NAMALWA (cell line): ENCODE measurements around the gene INSRR.

Source experiments
- DNase-seq: peaks from one replicate; pipeline ENCODE4 v3.0.0-alpha.2; 2015; ENCODE audit warnings: low spot score

INSRR gene

GRCh38 chr1:156858959-156859522, at the start of gene INSRR:
Gene INSRR, minus strand, starts transcription at chr1:156859117. Its CDS starts 496 bp downstream, at chr1:156858621.
- DNase-seq, result no peak

DNA sequence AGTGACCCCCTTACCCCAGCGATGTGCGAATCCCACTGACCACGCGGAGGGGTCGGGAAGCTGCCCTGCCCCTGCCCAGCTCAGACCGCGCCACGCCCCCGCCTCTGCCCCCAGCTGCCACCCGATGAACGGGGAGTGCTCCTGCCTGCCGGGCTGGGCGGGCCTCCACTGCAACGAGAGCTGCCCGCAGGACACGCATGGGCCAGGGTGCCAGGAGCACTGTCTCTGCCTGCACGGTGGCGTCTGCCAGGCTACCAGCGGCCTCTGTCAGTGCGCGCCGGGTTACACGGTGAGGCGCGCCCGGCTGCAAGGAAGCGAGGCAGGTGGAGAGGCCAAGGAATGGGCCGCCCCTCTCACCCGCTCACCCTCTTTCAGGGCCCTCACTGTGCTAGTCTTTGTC, 49.6 kb upstream of the INSRR start:
- DNase-seq, result no peak

GRCh38 chr1:156906206-156906906, 47.4 kb upstream of the INSRR start:
- no peak for DNase-seq

DNA sequence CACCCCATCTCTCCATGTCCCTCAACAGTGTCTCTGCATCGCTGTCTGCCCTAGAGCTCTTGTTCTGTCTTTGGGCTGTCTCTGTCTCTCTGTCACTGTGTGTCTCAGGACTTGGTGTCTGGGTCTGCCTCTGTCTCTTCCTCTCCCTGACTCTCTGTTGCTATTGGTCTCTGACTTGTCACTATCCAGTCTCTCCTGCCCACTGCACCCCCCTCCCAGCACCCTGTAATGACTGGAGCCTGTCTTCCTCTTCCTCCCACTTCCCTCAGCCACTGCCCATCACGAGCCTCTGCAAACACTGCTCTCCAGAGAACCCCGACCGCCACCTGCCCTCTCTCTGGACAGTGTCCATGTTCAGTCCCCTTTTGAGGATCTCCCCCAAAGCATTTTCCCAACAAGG, 46.7 kb upstream of the INSRR start:
- DNase-seq, result no peak

DNA sequence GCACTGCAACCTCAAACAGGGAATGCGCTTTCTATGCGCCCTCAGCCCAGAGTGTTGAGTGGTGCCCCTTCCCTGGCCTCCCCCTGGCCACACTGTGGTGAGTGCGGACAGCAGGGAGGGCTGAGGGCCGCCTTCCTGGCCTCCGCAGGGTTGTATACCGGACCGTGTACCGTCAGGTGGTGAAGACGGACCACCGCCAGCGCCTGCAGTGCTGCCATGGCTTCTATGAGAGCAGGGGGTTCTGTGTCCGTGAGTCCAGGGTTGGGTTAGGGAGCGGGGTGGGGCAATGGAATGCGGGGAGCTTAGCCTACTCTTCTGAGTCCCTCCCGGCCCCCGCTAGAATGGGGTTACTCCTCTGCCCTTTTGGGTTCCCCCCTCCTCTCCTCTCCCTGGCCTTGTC, 46.3 kb upstream of the INSRR start:
- no peak for DNase-seq

DNA sequence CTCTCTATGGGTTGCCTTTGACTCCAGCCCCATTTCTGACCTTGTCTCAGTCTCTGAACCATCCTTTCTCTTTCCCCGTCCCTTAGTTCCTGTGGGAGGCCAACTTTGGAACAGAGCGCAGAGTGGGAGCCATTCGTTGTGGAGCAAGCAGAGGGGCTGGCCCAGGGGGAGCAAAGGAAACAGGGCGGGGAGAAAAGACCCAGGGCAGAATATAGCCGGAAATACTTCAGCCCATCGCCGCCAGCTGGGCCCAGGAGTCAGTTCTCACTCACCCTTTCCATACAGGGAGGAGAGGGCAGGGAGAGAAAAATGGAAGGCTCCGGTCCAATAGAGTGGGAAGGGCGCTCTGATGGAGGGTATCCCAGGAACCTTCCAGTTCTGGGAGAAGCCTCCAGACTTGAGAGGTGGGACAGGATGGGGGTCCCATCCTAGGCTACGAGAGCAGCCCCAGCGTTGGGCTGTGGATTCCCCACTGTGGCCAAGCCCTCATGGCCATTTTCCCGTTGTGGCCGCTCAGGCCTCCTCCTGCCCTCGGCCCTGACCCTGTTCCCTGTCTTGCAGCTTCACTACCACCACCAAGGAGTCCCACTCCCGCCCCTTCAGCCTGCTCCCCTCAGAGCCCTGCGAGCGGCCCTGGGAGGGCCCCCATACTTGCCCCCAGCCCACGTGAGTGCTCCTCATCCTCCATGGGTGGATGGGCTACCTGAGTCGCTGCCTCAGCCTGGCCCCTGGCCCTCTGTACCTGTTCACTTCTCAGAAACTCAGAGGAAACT, 45.5 kb upstream of the INSRR start:
- DNase-seq, result no peak

DNA sequence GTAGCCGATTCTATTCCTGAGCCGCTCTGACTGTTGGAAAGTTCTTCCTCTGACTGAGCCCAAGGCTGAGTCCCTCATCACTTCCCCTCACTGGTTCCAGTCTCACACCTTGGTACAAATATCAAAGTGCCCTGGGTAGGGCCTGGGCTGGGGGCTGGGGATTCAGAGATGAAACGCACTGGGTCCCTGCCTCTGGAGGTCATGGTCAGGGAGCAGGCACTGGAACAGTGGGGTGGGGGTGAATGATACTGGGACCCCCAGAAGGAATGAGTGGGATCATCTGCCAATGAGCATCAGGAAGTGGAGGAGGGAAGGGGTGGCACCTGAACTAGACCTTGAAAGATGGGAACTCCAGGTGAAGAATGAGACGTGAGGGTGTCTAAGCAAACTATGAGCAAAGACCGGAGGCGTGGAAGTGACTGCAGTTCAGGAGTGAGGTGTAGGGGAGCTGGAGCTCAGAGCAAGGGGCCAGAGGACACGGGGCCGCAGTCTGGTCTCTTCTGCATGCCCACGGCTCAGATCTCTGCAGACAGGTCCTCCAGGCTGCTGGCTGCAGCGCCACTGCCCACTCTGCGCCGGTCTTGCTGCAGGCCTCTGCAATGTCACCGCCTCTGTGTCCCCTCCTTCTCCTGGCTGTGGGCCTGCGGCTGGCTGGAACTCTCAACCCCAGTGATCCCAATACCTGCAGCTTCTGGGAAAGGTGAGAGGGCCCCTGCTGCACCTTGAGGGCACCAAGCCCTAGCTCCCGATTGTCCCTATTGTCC, 44.6 kb upstream of the INSRR start:
- no peak for DNase-seq

DNA sequence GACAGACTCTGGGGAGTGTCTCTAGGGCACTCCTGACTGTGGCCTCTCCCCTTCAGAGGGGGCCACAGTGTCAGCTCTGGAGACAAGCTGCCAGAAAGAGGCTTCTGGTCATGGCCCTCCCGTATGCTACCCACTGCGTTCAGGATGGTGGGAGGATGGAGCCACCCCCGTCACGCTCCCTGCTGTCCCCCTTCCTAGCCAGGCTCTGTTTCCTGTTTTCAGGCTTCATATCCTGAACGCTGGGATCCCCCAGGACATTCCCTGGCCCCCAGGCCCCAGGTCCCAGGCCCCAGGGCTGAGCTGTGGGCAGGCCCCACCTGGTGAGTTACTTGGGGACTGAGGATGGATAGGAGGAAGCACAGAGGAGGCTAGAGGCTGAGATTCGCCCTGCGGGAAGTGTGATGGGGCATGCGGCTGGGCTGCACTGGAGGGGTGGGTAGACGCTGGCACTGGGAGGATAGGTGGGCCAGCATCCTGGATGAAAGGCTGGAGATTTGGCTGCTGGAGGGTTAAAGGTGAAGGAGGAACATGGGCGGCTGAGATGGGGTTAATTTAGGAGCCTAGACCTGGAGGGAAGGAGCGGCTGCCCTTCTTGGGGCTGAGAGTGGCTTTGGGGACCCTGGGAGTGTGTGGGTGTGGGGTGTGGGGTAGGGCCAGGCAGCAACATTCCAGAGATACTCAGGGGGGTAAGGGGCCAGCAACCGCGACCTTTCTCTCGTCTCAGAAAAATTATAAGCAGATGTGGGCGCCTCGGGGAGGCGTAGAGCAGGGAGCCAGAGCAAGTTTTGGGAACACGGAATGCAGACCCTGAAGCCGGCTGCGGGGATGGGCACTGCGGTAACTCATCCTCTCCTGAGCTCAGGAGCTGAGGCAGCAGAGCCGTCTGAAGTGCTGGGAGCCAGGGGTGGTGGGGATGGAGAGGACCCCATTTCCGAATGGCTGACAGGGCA, 43.3 kb upstream of the INSRR start:
- no peak for DNase-seq

GRCh38 chr1:156901590-156901900, 42.6 kb upstream of the INSRR start:
- no peak for DNase-seq

DNA sequence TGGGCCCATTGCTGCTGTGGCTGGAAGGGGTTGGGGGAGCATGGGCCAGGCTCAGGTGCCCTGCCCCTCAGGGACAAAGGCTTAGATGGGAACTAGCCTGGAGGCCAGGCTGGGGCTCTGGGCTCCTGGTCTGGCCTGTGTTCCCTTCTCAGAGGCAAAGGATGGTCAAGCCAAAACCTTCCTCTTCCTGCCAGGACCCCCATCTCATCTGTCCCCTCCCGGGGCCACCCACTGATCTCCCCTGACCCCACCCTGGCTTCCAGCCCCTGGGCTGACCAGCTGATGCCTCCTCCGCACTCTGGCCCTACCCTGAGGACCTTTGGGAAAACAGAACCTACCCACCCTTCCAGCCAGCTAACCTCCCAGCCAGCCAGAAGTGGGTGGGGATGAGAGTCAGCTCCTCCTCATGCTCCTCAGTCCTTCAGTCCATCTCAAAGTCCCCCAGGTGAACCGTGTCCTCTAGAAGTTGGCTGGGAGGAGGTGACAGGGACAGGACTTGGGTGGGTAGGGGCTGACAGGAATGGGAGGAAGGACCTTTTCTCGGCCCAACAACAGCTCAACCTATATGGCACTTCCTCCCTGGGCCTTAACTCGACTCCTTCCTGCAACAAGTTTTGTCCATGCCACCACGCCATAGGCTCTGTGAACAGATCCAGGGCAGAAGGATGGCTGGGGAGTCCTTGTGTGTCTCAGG, 42.1 kb upstream of the INSRR start:
- DNase-seq, result no peak

- DNase-seq, result no peak
Observed at GRCh38 chr1:156899956-156900718, 41.2 kb upstream of the INSRR start.

GRCh38 chr1:156898971-156899664, 40.2 kb upstream of the INSRR start:
- no peak for DNase-seq

DNA sequence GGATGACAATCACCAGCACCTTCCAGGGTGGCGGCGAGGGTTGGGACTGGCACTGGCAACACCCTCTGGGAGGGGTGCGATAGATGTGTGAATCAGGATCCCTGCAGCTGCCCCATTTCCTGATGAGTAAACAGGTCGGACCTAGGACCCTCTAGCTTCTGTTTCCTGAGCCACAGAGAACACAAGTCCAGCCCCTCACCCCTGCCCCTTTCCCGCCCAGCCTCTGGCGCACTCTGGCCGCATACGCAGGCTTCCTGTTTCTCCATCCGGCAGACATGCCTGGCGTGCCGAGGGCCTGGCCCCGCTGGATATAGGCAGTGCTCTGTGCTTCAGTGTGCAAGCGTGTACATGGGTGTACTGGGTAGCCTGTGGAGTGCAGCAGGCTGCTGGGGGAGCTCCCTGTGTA, 39.2 kb upstream of the INSRR start:
- DNase-seq, result no peak

- DNase-seq, result no peak
Observed at GRCh38 chr1:156897078-156897825, 38.3 kb upstream of the INSRR start.

DNA sequence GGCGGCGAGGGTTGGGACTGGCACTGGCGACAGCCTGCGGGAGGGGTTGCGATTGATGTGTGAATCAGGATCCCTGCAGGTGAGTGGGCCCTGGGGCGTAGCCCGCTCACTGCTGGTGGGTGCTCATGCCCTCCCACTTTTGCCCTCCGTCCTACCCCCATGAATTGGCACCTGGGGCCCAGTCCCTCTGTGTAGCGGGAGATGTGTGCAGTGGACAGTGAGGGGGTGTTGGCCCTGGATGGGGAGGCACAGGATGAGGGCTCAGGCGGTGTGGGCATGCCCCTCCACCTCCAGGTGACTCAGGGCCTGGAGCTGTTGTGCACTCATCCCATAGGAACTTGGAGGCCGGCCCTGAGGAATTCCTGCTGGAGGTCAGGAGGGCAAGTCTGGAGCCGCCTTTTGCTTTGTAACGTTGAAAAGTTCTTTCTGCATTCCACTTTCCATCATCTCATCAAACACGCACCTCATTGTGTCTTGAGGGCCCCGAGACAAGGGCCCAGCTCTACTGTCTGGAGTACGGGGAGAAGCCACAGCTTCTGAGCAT, 37.6 kb upstream of the INSRR start:
- DNase-seq, result no peak

DNA sequence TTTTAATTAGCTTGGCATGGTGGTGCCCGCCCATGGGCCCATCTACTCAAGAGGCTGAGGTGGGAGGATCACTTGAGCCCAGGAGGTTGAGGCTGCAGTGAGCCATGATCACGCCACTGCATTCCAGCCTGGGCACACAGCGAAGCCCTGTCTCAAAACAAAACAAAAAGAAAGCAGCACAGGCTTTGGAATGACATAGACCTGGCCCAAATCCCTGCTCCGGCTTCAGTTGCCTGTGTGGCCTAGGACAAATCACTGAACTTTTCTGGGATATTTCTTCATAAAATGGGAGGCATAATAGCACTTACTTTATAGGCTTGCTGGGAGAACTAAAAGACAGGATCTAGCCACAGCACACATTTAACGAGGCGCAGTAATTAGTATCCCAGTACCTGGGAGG, 37.0 kb upstream of the INSRR start:
- DNase-seq, result no peak

- no peak for DNase-seq
Observed at GRCh38 chr1:156895455-156895812, 36.5 kb upstream of the INSRR start.

DNA sequence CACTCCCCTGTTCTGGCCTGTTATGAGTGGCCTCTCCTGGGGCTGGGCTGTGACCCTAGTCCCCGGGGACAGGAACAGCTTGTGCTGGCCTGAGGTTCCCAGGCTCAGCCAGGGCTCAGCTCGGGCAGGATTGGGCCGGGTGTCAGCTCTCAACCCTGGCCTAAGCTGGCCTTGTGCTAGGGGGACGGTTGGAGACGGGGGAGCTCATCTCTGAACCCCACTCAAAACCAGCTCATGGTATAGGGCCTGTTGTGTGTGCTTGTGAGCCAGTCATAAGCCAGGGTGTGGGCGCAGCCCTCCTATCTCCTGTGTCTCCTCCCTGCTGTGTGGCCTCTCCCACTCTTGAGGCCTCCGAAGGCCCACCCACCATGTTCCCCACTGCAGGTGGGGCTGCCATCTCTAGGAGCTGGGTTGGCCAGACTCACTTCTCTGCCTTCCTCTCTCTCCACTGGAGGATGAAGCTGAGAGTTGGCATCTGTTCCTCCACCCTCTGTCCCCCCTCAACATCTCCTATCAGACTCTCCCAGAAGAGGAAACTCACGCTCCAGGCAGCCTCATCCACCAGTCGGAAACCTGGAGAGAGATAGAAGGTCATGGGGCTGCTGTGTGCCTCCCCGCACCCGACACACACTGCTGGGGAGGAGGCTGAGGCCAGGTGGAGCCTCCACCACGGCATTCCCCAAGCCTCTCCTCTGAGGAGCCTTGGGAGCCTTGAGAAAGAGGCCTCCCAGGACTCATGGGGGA, 36.0 kb upstream of the INSRR start:
- DNase-seq, result no peak
